GM18520 (cell line): ENCODE measurements around the gene TTC16.

Experiments
- ATAC-seq: cut with Tn5 transposase; IDR thresholded peaks from one replicate; pipeline ENCODE4 v1.9.1; 2021; ENCODE audit not compliant: unreplicated experiment

The TTC16 gene

GRCh38 chr9:127715470-127716337 lies at the start of gene TTC16, which contains the start of gene PTRH1:
TTC16 (plus strand) TSS chr9:127716079; CDS start chr9:127716146, 67 bp downstream.
PTRH1 (minus strand) TSS chr9:127715663; CDS start chr9:127715639, 24 bp downstream.
- ATAC-seq = peak; percentile 84

- no peak for ATAC-seq
These were observed 48.6 kb upstream of the TTC16 start for GRCh38 chr9:127667127-127667844.

DNA sequence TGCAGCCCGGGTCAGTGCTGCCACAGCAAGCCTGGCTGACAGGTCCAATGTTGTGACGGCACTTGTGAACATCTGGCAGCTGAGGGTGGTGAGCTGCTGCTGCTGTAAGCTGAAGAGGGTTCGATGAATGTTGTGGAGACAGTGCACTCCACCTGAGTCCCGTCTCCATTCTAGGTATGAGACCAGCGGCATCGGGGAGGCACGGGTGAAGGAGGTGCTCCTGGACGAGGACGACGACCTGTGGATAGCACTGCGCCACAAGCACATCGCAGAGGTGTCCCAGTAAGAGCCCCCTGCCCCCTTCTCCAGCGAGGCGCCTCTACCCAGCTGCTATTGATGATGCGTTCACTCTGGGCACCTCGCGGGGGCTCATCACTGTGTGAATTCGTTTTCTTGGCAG lies 48.0 kb upstream of the TTC16 start:
- ATAC-seq = no peak

GRCh38 chr9:127673234-127673633 lies 42.6 kb upstream of the TTC16 start:
- no peak for ATAC-seq

DNA sequence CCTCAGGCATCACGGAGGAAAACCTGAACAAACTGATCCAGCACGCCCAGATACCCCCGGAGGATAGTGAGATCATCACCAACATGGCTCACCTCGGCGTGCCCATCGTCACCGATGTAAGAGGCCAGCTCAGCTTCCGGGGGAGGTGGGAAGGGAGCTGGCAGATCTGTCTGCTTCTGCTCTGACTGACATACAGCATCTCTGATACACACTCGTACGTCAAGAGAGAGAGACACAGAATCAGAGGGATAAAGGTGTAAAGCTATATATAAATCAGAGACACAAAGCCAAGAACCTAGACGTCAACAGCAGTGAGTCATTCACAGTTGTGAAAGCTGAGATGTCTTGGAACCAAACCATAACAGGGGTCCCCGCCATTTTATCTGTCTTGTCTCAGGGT lies 39.2 kb upstream of the TTC16 start:
- no peak for ATAC-seq

- ATAC-seq = no peak
These were observed 36.4 kb upstream of the TTC16 start for GRCh38 chr9:127679506-127679905.

DNA sequence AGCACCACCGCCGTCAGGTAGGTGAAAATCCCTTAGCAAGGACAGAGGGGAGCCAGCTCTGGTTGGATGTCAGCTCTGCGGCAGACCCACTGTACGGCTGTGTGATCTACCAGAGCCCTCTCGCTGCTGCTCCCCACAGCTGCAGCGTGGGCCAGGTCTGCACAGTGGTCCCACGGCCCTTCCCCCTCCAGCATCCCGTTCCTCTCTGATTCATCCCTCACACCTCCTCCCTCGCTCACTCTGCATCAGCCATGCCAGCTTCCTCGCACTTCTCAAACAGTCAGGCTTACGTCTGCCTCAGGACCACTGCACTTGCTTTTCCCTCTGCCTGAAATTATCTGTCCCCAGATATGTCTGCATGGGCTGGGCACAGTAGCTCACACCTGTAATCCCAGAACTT lies 35.7 kb upstream of the TTC16 start:
- ATAC-seq = no peak

DNA sequence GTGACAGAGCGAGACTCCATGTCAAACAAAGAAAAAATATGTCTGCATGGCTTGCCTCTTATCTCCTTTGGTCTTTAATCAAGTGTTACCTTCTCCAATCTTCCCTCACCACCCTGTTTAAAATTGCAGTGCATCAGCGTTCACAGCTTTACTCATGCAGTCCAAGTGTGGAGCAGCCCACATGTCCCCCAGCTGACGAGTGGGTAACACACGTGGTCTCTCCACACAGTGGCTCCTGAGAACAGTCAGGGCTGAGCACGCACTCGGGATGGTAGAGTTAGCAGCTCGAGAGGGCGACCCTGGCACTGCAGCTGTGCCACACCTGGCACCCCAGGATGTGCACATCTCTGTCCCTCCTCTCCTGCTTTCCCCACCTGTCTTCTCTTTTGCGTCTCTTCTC lies 35.0 kb upstream of the TTC16 start:
- no peak for ATAC-seq

GRCh38 chr9:127682351-127683136 lies 33.3 kb upstream of the TTC16 start:
- ATAC-seq = no peak

GRCh38 chr9:127683723-127684122 lies 32.2 kb upstream of the TTC16 start:
- no peak for ATAC-seq

- no peak for ATAC-seq
These were observed 31.3 kb upstream of the TTC16 start for GRCh38 chr9:127684576-127684975.

GRCh38 chr9:127686461-127687393 lies 29.2 kb upstream of the TTC16 start:
- ATAC-seq = no peak

- ATAC-seq = no peak
These were observed 26.4 kb upstream of the TTC16 start for GRCh38 chr9:127689329-127690000.

DNA sequence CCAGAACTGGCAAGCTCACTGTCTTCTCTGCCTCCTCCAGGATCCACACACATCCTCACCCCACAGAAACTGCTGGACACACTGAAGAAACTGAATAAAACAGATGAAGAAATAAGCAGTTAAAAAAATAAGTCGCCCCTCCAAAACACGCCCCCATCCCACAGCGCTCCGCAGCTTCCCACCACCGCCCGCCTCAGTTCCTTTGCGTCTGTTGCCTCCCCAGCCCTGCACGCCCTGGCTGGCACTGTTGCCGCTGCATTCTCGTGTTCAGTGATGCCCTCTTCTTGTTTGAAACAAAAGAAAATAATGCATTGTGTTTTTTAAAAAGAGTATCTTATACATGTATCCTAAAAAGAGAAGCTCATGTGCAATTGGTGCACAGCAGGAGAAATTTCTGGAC lies 25.1 kb upstream of the TTC16 start:
- no peak for ATAC-seq

GRCh38 chr9:127692071-127692470 lies 23.8 kb upstream of the TTC16 start:
- ATAC-seq = no peak

GRCh38 chr9:127693143-127693542 lies 22.7 kb upstream of the TTC16 start:
- ATAC-seq = no peak

DNA sequence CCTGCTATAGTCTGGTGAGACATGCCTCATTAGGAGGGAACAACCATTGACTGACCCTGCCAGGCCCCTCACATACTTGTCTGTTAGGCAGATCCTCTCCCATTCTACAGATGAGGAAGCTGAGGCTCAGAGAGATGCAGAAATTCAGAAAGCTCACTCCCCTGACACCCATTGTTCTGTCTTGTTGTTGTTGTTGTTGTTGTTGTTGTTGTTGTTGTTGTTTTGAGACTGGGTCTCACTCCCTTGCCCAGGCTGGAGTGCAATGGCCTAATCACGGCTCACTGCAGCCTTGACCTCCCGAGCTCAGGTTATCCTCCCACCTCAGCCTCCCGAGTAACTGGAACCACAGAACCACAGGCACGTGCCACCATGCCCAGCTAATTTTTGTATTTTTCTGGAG lies 22.2 kb upstream of the TTC16 start:
- no peak for ATAC-seq

- ATAC-seq = no peak
These were observed 20.8 kb upstream of the TTC16 start for GRCh38 chr9:127694890-127695720.

- ATAC-seq = no peak
These were observed 18.3 kb upstream of the TTC16 start for GRCh38 chr9:127697575-127697974.
